Keratinocyte (primary cell): ENCODE results near the gene CD247. TPM values are rescaled to one million over a fixed set of nuclear protein-coding genes. Genes with fewer than 3 reads are reported as not detected.

Experiments
- DNase-seq: peaks from one replicate; pipeline ENCODE4 v3.0.0-alpha.2; 2011; ENCODE audit warnings: low read depth, missing footprints, low spot score
- FAIRE-seq: peaks from 2 replicates; lab custom pipeline; 2011; peaks lifted over from hg19 to GRCh38; lab: Jason Lieb, UNC
- H2AFZ ChIP-seq: 2 replicates; pipeline ENCODE4 v1.6.0; 2012; ENCODE audit warnings: low read length, control low read depth, inconsistent platforms; ENCODE audit not compliant: control insufficient read depth
- H3K27ac ChIP-seq: 2 replicates; pipeline ENCODE4 v1.5.1; 2011; ENCODE audit warnings: low read length; ENCODE audit not compliant: control insufficient read depth, insufficient read depth
- H3K27me3 ChIP-seq: 3 replicates; pipeline ENCODE4 v1.6.0; 2011; ENCODE audit warnings: low read length; ENCODE audit not compliant: control insufficient read depth, insufficient read depth; ENCODE audit errors: extremely low read depth
- H3K36me3 ChIP-seq, 2 experiments: 2 replicates in 1 of 2; 3 replicates in 1 of 2; pipeline ENCODE4 v1.5.1; 2011; ENCODE audit warnings: low read length in 2 of 2, mild to moderate bottlenecking in 1 of 2; ENCODE audit not compliant: control insufficient read depth in 2 of 2, insufficient read depth in 2 of 2; ENCODE audit errors: extremely low read depth in 1 of 2
- H3K4me1 ChIP-seq: 3 replicates; pipeline ENCODE4 v1.5.1; 2011; ENCODE audit warnings: low read length; ENCODE audit not compliant: control insufficient read depth, insufficient read depth; ENCODE audit errors: extremely low read depth
- H3K4me2 ChIP-seq: 3 replicates; pipeline ENCODE4 v1.6.0; 2011; ENCODE audit warnings: low read depth, low read length; ENCODE audit not compliant: control insufficient read depth, insufficient read depth; ENCODE audit errors: extremely low read depth
- H3K4me3 ChIP-seq, 3 experiments: fragments of 200-600 bp in 1 of 3; sonication (generic) in 1 of 3; 2 replicates in 2 of 3; 3 replicates in 1 of 3; pipeline ENCODE4 v1.5.1; 2011 to 2016; ENCODE audit warnings: low read length in 3 of 3, mild to moderate bottlenecking in 3 of 3, control low read depth in 2 of 3, inconsistent platforms in 1 of 3, low read depth in 1 of 3, mixed read lengths in 1 of 3, mixed run types in 1 of 3, moderate library complexity in 1 of 3; ENCODE audit not compliant: control insufficient read depth in 2 of 3, insufficient read depth in 2 of 3; ENCODE audit errors: extremely low read depth in 1 of 3
- H3K79me2 ChIP-seq: 2 replicates; pipeline ENCODE4 v1.6.0; 2012; ENCODE audit warnings: low read length; ENCODE audit not compliant: control insufficient read depth, insufficient read depth
- H3K9ac ChIP-seq: 3 replicates; pipeline ENCODE4 v1.6.0; 2011; ENCODE audit warnings: low read length; ENCODE audit not compliant: control insufficient read depth, insufficient read depth; ENCODE audit errors: extremely low read depth
- H3K9me1 ChIP-seq: 3 replicates; pipeline ENCODE4 v1.6.0; 2011; ENCODE audit warnings: low read length; ENCODE audit not compliant: control insufficient read depth, insufficient read depth; ENCODE audit errors: extremely low read depth
- H3K9me3 ChIP-seq: 2 replicates; pipeline ENCODE4 v1.5.1; 2012; ENCODE audit warnings: low read depth, low read length; ENCODE audit not compliant: control insufficient read depth
- H4K20me1 ChIP-seq: 3 replicates; pipeline ENCODE4 v1.6.0; 2011; ENCODE audit warnings: low read length; ENCODE audit not compliant: control insufficient read depth, insufficient read depth; ENCODE audit errors: extremely low read depth
- EZH2 ChIP-seq: IDR thresholded peaks from one replicate; pipeline ENCODE4 v1.6.1; 2012; ENCODE audit warnings: inconsistent platforms, mild to moderate bottlenecking, low read length, moderate library complexity
- dilution Hi-C: fragments of 300-500 bp; cut with MboI; formaldehyde crosslinking; loops from one replicate; pipeline ENCODE4 v1.7.0; 2020; ENCODE audit warnings: low sequenced_read_pairs; ENCODE audit not compliant: extremely low pct_ligation_motif_present
- polyA plus RNA-seq, 5 experiments: library from polyadenylated mRNA; depleted of rRNA in 3 of 5; stranded (reverse) in 3 of 5; stranded (forward) in 1 of 5; unstranded in 1 of 5; fragments of >200 nt; gene quantifications; 1 replicate in 1 of 5; 2 replicates in 3 of 5; 3 replicates in 1 of 5; pipeline versions ENCODE4 v1.2.1 to v1.2.3, GENCODE V29; 2011 to 2012; ENCODE audit warnings: missing spikeins in 2 of 5, low read depth in 1 of 5, low replicate concordance in 1 of 5
- TF ChIP-seq, protein P1 (sequence below), 3 experiments: IDR thresholded peaks in 1 of 3; conservative IDR thresholded peaks in 1 of 3; optimal IDR thresholded peaks in 1 of 3; 2 replicates in 2 of 3; 3 replicates in 1 of 3; pipeline versions ENCODE3 to v1.5.1; 2011; ENCODE audit warnings: low read length in 3 of 3, mild to moderate bottlenecking in 3 of 3, moderate library complexity in 2 of 3, control low read depth in 1 of 3, inconsistent platforms in 1 of 3; ENCODE audit not compliant: insufficient read depth in 2 of 3; ENCODE audit errors: extremely low read depth in 1 of 3

The CD247 gene
- polyA plus RNA-seq, 1 donor (not counting 4 experiments of a cell fraction or from before 2014, with no cell fraction given), result not detected

GRCh38 chr1:167419245-167419644 is 99.1 kb downstream of the CD247 start:
- Histone ChIP-seq H3K9ac (no peak overlapping the region), H3K27me3 (no peaks in the 10 kb centered on the region), H3K4me1 (peaks cover 9% of the 10 kb centered on the region), H3K27ac (no peak overlapping the region), H3K4me3 (no peak overlapping the region), H4K20me1 (no peaks in the 10 kb centered on the region), H3K36me3 (no peaks in the 10 kb centered on the region), H3K4me2 (no peak overlapping the region), H3K79me2 (no peaks in the 10 kb centered on the region), H3K9me3 (no peaks in the 10 kb centered on the region), H3K9me1 (no peaks in the 10 kb centered on the region), H2AFZ (no peak overlapping the region)
- FAIRE-seq (no peak), DNase-seq (no peak)
- no peak for TF ChIP-seq EZH2
- TF ChIP-seq, protein P1, sequence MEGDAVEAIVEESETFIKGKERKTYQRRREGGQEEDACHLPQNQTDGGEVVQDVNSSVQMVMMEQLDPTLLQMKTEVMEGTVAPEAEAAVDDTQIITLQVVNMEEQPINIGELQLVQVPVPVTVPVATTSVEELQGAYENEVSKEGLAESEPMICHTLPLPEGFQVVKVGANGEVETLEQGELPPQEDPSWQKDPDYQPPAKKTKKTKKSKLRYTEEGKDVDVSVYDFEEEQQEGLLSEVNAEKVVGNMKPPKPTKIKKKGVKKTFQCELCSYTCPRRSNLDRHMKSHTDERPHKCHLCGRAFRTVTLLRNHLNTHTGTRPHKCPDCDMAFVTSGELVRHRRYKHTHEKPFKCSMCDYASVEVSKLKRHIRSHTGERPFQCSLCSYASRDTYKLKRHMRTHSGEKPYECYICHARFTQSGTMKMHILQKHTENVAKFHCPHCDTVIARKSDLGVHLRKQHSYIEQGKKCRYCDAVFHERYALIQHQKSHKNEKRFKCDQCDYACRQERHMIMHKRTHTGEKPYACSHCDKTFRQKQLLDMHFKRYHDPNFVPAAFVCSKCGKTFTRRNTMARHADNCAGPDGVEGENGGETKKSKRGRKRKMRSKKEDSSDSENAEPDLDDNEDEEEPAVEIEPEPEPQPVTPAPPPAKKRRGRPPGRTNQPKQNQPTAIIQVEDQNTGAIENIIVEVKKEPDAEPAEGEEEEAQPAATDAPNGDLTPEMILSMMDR (optimal IDR thresholded peaks at IDR 0.05 in 1 of 3, IDR thresholded peaks at IDR 0.05 in 1 of 3, conservative IDR thresholded peaks at IDR 0.05 in 1 of 3; ENCODE audit: extremely low read depth in 1 of 3, insufficient read depth in 2 of 3, low read length in 3 of 3), result no peak
- dilution Hi-C loops, result no loop called here

- H4K20me1 ChIP-seq, result no peaks in the 10 kb centered on the region
- DNase-seq, result no peak
- no peaks in the 10 kb centered on the region for H3K79me2 ChIP-seq
- H3K4me3 ChIP-seq, result no peak overlapping the region
- no peaks in the 10 kb centered on the region for H3K9me1 ChIP-seq
- dilution Hi-C loops, result no loop called here
- H3K9ac ChIP-seq, result no peak overlapping the region
- no peaks in the 10 kb centered on the region for H3K36me3 ChIP-seq
- peaks cover under 1% of the 10 kb centered on the region for H3K4me1 ChIP-seq
- TF ChIP-seq, protein P1 (optimal IDR thresholded peaks at IDR 0.05 in 1 of 3, IDR thresholded peaks at IDR 0.05 in 1 of 3, conservative IDR thresholded peaks at IDR 0.05 in 1 of 3; ENCODE audit: extremely low read depth in 1 of 3, insufficient read depth in 2 of 3, low read length in 3 of 3), result no peak
- no peak for TF ChIP-seq EZH2
- H3K27ac ChIP-seq, result no peak overlapping the region
- H3K4me2 ChIP-seq, result no peak overlapping the region
- no peak for FAIRE-seq
- H2AFZ ChIP-seq, result no peak overlapping the region
- no peaks in the 10 kb centered on the region for H3K9me3 ChIP-seq
- no peaks in the 10 kb centered on the region for H3K27me3 ChIP-seq
Observed at GRCh38 chr1:167418391-167418790, 99.9 kb downstream of the CD247 start.
